GM12878 (cell line): ENCODE results near the gene NAV1. TPM values are rescaled to one million over a fixed set of nuclear protein-coding genes. Genes with fewer than 3 reads are reported as not detected.

Experiments
- ATAC-seq: fragments of 200-7000 bp; cut with Tn5 transposase; 3 replicates; pipeline ENCODE4 v1.9.1; 2020; ENCODE audit warnings: mild to moderate bottlenecking, moderate library complexity
- BruUV-seq: library from RNA; stranded (reverse); fragments of 400-500 nt; replicated peaks from 2 replicates; lab custom pipeline; 2021; lab: Mats Ljungman, UMichigan
- CTCF ChIA-PET: fragments of 300-600 bp; sonication (Branson Sonifier 250); formaldehyde crosslinking; extraction: SDS; loops from one replicate; lab custom pipeline; 2021; ENCODE audit warnings: inconsistent platforms; lab: Yijun Ruan, JAX
- POLR2A ChIA-PET: fragments of 350-600 bp; formaldehyde crosslinking; extraction: SDS; loops from one replicate; lab custom pipeline; 2021; ENCODE audit warnings: inconsistent platforms; lab: Charles Lee
- RAD21 ChIA-PET: fragments of 300-600 bp; sonication (Branson Sonifier 250); formaldehyde crosslinking; loops from one replicate; lab custom pipeline; 2023; ENCODE audit warnings: antibody characterized with exemption; ENCODE audit not compliant: unreplicated experiment; lab: Charles Lee
- SMC1A ChIA-PET: fragments of 300-600 bp; sonication (Branson Sonifier 250); formaldehyde crosslinking; loops from one replicate; lab custom pipeline; 2023; ENCODE audit not compliant: unreplicated experiment, uncharacterized antibody; lab: Charles Lee
- DNase-seq: peaks from one replicate; pipeline ENCODE4 v3.0.0-alpha.2; 2011; ENCODE audit warnings: low read depth, low spot score
- FAIRE-seq: peaks from 3 replicates; lab custom pipeline; 2011; peaks lifted over from hg19 to GRCh38; lab: Jason Lieb, UNC
- H2AFZ ChIP-seq: 2 replicates; pipeline ENCODE4 v1.6.0; 2011; ENCODE audit warnings: low read depth, low read length, control low read depth; ENCODE audit not compliant: control insufficient read depth
- H3K27ac ChIP-seq: 2 replicates; pipeline ENCODE4 v1.5.1; 2011; ENCODE audit warnings: control low read depth; ENCODE audit not compliant: control insufficient read depth, insufficient read depth
- H3K27me3 ChIP-seq, 2 experiments: replicated peaks in 1 of 2; 2 replicates each; pipeline versions ENCODE4 v1.6.0 to v1.6.1; 2011; ENCODE audit warnings: low read length in 1 of 2; ENCODE audit not compliant: control insufficient read depth in 2 of 2, insufficient read depth in 2 of 2
- H3K36me3 ChIP-seq, 2 experiments: 2 replicates each; pipeline ENCODE4 v1.5.1; 2011; ENCODE audit warnings: low read length in 1 of 2; ENCODE audit not compliant: control insufficient read depth in 2 of 2, insufficient read depth in 2 of 2
- H3K4me1 ChIP-seq: 2 replicates; pipeline ENCODE4 v1.6.1; 2011; ENCODE audit warnings: mild to moderate bottlenecking, low read length, moderate library complexity, mixed read lengths; ENCODE audit not compliant: control insufficient read depth, insufficient read depth
- H3K4me2 ChIP-seq: 2 replicates; pipeline ENCODE4 v1.6.0; 2011; ENCODE audit warnings: control low read depth; ENCODE audit not compliant: control insufficient read depth, insufficient read depth
- H3K4me3 ChIP-seq: fragments of 200-600 bp; sonication (generic); 2 replicates; pipeline ENCODE4 v1.5.1; 2016
- H3K79me2 ChIP-seq: 2 replicates; pipeline ENCODE4 v1.6.0; 2011; ENCODE audit warnings: low read length; ENCODE audit not compliant: control insufficient read depth, insufficient read depth
- H3K9ac ChIP-seq: 2 replicates; pipeline ENCODE4 v1.8.0; 2011; ENCODE audit warnings: low read length, control low read depth, mixed read lengths; ENCODE audit not compliant: control insufficient read depth, insufficient read depth
- H3K9me3 ChIP-seq: replicated peaks from 3 replicates; pipeline ENCODE4 v1.5.1; 2011; ENCODE audit warnings: mild to moderate bottlenecking, low read length; ENCODE audit not compliant: control insufficient read depth, insufficient read depth
- H4K20me1 ChIP-seq: 2 replicates; pipeline ENCODE4 v1.6.0; 2011; ENCODE audit not compliant: control insufficient read depth, insufficient read depth
- ATF2 ChIP-seq: IDR thresholded peaks from 2 replicates; pipeline ENCODE4 v1.6.1; 2012; ENCODE audit warnings: low read length, inconsistent platforms
- BMI1 ChIP-seq: fragments of 450-650 bp; IDR thresholded peaks from 2 replicates; pipeline ENCODE4 v1.6.1; 2016; ENCODE audit warnings: mild to moderate bottlenecking, moderate library complexity, borderline replicate concordance
- BRCA1 ChIP-seq: IDR thresholded peaks from 2 replicates; pipeline ENCODE4 v1.6.1; 2011; ENCODE audit warnings: low read depth, low read length, improper control_type of control experiment
- E2F4 ChIP-seq: IDR thresholded peaks from 2 replicates; pipeline ENCODE4 v1.6.1; 2012; ENCODE audit warnings: low read depth, low read length, improper control_type of control experiment
- IKZF2 ChIP-seq, 2 experiments: fragments of 450-650 bp; IDR thresholded peaks; 2 replicates each; pipeline ENCODE4 v1.6.1; 2017; ENCODE audit warnings: mild to moderate bottlenecking in 2 of 2, moderate library complexity in 2 of 2
- MTA2 ChIP-seq: fragments of 450-650 bp; IDR thresholded peaks from 2 replicates; pipeline ENCODE4 v1.6.1; 2016; ENCODE audit warnings: low read depth, mild to moderate bottlenecking, moderate library complexity
- NFIC ChIP-seq: IDR thresholded peaks from 2 replicates; pipeline ENCODE4 v1.6.1; 2012; ENCODE audit warnings: low read depth, mild to moderate bottlenecking, inconsistent platforms, low read length, moderate library complexity
- NFYA ChIP-seq: IDR thresholded peaks from 2 replicates; pipeline ENCODE4 v1.6.1; 2011; ENCODE audit warnings: low read depth, mild to moderate bottlenecking, low read length, improper control_type of control experiment, borderline replicate concordance
- PKNOX1 ChIP-seq: fragments of 450-650 bp; IDR thresholded peaks from 2 replicates; pipeline ENCODE4 v1.6.1; 2016; ENCODE audit warnings: mild to moderate bottlenecking
- POU2F2 ChIP-seq: IDR thresholded peaks from 3 replicates; pipeline ENCODE4 v1.6.1; 2011; ENCODE audit warnings: low read depth, mild to moderate bottlenecking, low read length, borderline replicate concordance
- RAD51 ChIP-seq: fragments of 450-650 bp; IDR thresholded peaks from 2 replicates; pipeline ENCODE4 v1.6.1; 2016; ENCODE audit warnings: moderate library complexity, mild to moderate bottlenecking, inconsistent platforms
- SMC3 ChIP-seq: IDR thresholded peaks from 2 replicates; pipeline ENCODE4 v1.6.1; 2011; ENCODE audit warnings: low read length, improper control_type of control experiment, borderline replicate concordance
- SPI1 ChIP-seq: IDR thresholded peaks from 2 replicates; pipeline ENCODE4 v1.6.1; 2011; ENCODE audit warnings: low read depth, mild to moderate bottlenecking, low read length, moderate library complexity, borderline replicate concordance; ENCODE audit not compliant: insufficient read depth
- SRF ChIP-seq, 2 experiments: IDR thresholded peaks; 2 replicates each; pipeline ENCODE4 v1.6.1; 2011; ENCODE audit warnings: low read depth in 2 of 2, low read length in 2 of 2, mild to moderate bottlenecking in 1 of 2, moderate library complexity in 1 of 2
- YY1 ChIP-seq: IDR thresholded peaks from 2 replicates; pipeline ENCODE4 v1.6.1; 2011; ENCODE audit warnings: low read depth, mild to moderate bottlenecking, low read length
- ZBTB40 ChIP-seq: fragments of 450-650 bp; IDR thresholded peaks from 2 replicates; pipeline ENCODE4 v1.6.1; 2016; ENCODE audit warnings: mild to moderate bottlenecking, moderate library complexity, borderline replicate concordance
- WGBS: methylation state at CpG from one replicate; pipeline ENCODE4 v1.1.6; 2016; ENCODE audit warnings: low lambda C conversion rate; ENCODE audit not compliant: insufficient replicate concordance, insufficient coverage; ENCODE audit errors: missing lambda C conversion rate; 5-methylcytosine and 5-hydroxymethylcytosine counted together
- in situ Hi-C: fragments of 300-500 bp; cut with MboI; formaldehyde crosslinking; loops from 9 replicates; pipeline ENCODE4 v1.14.3; 2018; ENCODE audit warnings: mixed read lengths
- intact Hi-C: fragments of 100-400 bp; cut with micrococcal nuclease; formaldehyde crosslinking; loops from one replicate; pipeline ENCODE4 v1.14.2; 2022; ENCODE audit not compliant: unreplicated experiment
- polyA plus RNA-seq, 11 experiments: library from polyadenylated mRNA; depleted of rRNA in 4 of 11; unstranded in 6 of 11; stranded (reverse) in 5 of 11; fragments of >200 nt; fragmentation: Nextera tagmentation in 4 of 11; fragmentation: Illumina TruSeq in 1 of 11; extraction: Ambion mirVana in 4 of 11; extraction: Trizol in 1 of 11; gene quantifications; 1 replicate in 1 of 11; 2 replicates in 10 of 11; pipeline versions ENCODE4 v1.2.1 to v1.2.3, GENCODE V29; 2011 to 2016; ENCODE audit warnings: inconsistent platforms in 2 of 11, missing spikeins in 2 of 11, low read depth in 1 of 11
- total RNA-seq, 4 experiments: library from RNA; depleted of rRNA in 3 of 4; stranded (reverse); fragments of >200 nt in 3 of 4; fragmentation: Illumina TruSeq in 1 of 4; extraction: Trizol in 1 of 4; gene quantifications; 2 replicates each; pipeline versions ENCODE4 v1.2.1 to v1.2.3, GENCODE V29; 2013 to 2021

Gene NAV1
- total and polyA plus RNA-seq, 10 of the 15 experiments (the other 5 are each of a cell fraction or from before 2014, with no cell fraction given) = 0.04 to 1.3 (median 0.36) TPM

GRCh38 chr1:201566529-201566823 is 27.5 kb downstream of the NAV1 start:
- WGBS = 0% methylated on average over 2 of the region's 2 CpGs
- SMC1A ChIA-PET = no interaction called here

More at GRCh38 chr1:201566529-201566823, 27.5 kb downstream of the NAV1 start:
- intact Hi-C loops (no loop called here), in situ Hi-C loops (loop anchor here (10.0 kb wide), 1 partner anchor 218 kb away; no protein-coding TSS in a partner anchor)
- FAIRE-seq (no peak), ATAC-seq (no peak), DNase-seq (no peak)
- Histone ChIP-seq H3K4me3 (no peak overlapping the region), H3K9ac (no peak overlapping the region), H4K20me1 (no peaks in the 10 kb centered on the region), H3K27me3 (no peaks in the 10 kb centered on the region; a peak in 1 of 4 replicates), H3K27ac (no peak overlapping the region), H3K9me3 (no peaks in the 10 kb centered on the region), H2AFZ (no peak overlapping the region), H3K36me3 (no peaks in the 10 kb centered on the region), H3K4me1 (no peaks in the 10 kb centered on the region), H3K4me2 (no peak overlapping the region), H3K79me2 (no peaks in the 10 kb centered on the region)
- BruUV-seq = no TSS peak
- RAD21 ChIA-PET = no interaction called here
- CTCF ChIA-PET = no interaction called here
- TF ChIP-seq NFYA (no peak), ZBTB40 (no peak), POU2F2 (no peak), IKZF2 (IDR thresholded peaks at IDR 0.05) (no peak), PKNOX1 (no peak), ATF2 (no peak), YY1 (no peak), MTA2 (no peak), NFIC (no peak), SRF (IDR thresholded peaks at IDR 0.05; ENCODE audit: low read depth in 2 of 2, low read length in 2 of 2) (no peak), RAD51 (no peak), E2F4 (no peak), BRCA1 (no peak), SMC3 (no peak), BMI1 (no peak), SPI1 (no peak)
- POLR2A ChIA-PET = no interaction called here
